Activated T-helper 2 cell treated with anti-CD3 and anti-CD28 coated beads, Interferon-gamma antibody, Interleukin-2, Interleukin-4, amounts not matched to agents 10 μg/mL and 5 μg/mL and 100 μg/mL, durations not matched to agents 14 hours and 24 hours and 36 hours (primary cell): Measurements from ENCODE around the gene TMEM179. TPM values are rescaled to one million over a fixed set of nuclear protein-coding genes. Genes with fewer than 3 reads are reported as not detected.

Experiments
- DNase-seq: peaks from one replicate; pipeline ENCODE4 v3.0.0; 2021; ENCODE audit warnings: low spot score
- H3K27ac Mint-ChIP-seq: one replicate; pipeline ENCODE4 v1.8.0; 2021; ENCODE audit warnings: mixed read lengths
- H3K27me3 Mint-ChIP-seq: one replicate; pipeline ENCODE4 v1.8.0; 2021; ENCODE audit warnings: low read depth, mixed read lengths
- H3K36me3 Mint-ChIP-seq: one replicate; pipeline ENCODE4 v1.8.0; 2021; ENCODE audit warnings: low read depth, mixed read lengths
- H3K4me1 Mint-ChIP-seq: one replicate; pipeline ENCODE4 v1.8.0; 2021; ENCODE audit warnings: low read depth, mixed read lengths
- H3K4me3 Mint-ChIP-seq: one replicate; pipeline ENCODE4 v1.8.0; 2021; ENCODE audit warnings: low read depth, mild to moderate bottlenecking, moderate library complexity, mixed read lengths
- H3K9me3 Mint-ChIP-seq: one replicate; pipeline ENCODE4 v1.8.0; 2021; ENCODE audit warnings: mixed read lengths
- intact Hi-C: fragments of 100-400 bp; cut with micrococcal nuclease; formaldehyde crosslinking; loops from one replicate; pipeline ENCODE4 v1.15.1; 2023
- total RNA-seq: library from RNA; stranded (reverse); gene quantifications from 2 replicates; pipeline ENCODE4 v1.2.3, GENCODE V29; 2022

Gene TMEM179
- total RNA-seq, 1 donor from 2014 or later = 0.30 TPM

DNA sequence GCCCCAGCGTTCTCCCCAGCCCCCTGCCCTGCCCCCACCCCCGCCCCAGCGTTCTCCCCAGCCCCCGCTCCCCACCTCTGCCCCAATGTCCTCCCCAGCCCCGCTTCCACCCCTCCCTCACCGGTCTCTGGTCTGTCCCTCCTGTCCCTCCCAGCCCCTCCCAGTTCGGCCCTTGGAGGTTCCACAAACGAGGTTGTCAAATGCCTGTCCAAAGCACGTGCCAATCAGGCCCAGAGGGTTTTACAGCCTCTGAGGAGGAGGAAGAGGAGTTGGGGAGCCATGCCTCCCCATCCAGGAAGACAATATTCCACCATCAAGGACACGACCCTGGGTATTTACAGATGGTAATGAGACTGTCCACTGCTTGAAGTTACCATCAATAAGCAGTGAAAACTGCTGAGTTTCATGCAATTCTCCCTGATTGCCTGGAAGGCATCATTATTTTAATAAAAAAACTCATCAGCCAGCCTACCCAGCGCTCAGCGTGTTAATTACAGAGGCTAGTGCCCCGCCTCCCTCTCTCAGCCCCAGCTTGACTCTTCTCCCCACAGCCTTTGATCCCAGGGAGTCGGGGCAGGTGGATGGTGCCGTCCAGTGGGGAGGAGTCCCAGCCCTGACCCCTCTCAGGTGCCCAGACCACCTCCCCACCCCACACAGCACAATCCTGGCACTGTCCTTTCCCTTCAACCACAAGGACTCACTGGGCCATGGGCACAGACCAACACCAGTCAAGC lies 55.6 kb downstream of the TMEM179 start:
- Mint-ChIP-seq H3K9me3 (no peaks in the 10 kb centered on the region), H3K4me3 (no peak overlapping the region), H3K36me3 (no peaks in the 10 kb centered on the region), H3K27me3 (no peaks in the 10 kb centered on the region), H3K4me1 (no peaks in the 10 kb centered on the region), H3K27ac (no peak overlapping the region)
- no peak for DNase-seq
- intact Hi-C loops = no loop called here

DNA sequence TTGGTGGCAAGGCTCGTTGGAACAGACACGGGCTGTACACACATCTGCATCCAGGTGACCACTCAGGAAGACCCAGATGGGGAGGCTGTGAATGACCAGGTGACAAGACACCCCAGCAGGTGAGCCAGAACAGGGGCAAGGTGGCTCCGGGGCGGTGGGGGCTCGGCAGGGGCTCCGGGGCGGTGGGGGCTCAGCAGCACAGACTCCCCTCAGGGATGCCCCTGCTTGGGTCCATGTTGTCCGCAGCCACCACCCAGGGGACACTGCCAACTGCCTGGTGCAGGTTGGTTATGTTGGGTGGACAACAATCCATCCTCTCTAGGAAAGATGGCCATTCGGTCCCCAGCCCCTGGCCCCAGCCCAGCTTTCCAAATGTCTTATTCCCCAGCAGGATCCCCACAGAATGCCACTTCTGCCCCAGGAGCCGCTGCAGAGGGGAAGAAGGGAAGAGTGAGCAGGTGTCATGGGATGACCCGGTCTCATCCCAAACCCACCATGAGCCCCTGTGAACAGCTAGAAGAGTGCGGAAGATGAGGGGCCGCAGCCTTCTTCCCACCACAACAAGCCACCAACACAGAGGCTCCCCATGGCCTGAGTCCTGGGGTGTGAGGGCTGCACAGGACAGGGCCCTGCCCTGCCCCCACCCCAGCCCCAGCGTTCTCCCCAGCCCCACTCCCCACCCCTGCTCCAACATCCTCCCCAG lies 56.4 kb downstream of the TMEM179 start:
- Mint-ChIP-seq H3K36me3 (no peaks in the 10 kb centered on the region), H3K9me3 (no peaks in the 10 kb centered on the region), H3K4me3 (no peak overlapping the region), H3K27me3 (no peaks in the 10 kb centered on the region), H3K4me1 (no peaks in the 10 kb centered on the region), H3K27ac (no peak overlapping the region)
- no peak for DNase-seq
- intact Hi-C loops = no loop called here

DNA sequence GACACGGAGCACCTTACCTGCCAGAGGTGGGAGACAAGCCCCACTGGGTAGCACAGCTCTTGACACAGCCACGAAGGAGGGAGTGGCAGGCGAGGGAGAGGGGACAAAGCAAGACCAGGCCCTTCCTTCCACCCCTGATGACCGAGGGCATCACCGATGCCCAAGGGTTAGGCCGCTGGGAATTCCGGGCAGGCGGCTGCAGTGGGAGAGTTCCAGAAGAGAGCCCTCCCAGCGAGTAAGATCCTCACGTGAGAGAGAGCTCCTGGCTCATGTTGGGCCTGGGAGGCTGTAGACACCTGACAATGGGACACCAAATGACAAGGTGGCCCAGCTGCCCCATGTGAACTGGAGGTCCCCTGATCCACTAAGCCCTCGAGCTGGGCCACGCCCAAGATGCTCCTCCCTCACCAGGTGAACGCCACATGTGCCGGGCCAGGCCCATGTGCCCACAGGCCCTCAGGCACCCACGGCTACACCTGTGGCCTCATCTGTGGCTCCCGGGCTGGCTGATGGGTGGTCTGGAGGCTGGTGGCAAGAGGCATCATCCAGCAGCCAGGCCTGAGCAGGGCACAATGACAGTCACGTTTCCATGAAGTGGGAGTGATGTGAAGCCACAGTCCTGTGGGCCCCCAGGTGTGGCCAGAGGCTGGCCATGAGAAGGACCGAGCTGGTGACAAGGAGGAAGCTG lies 57.1 kb downstream of the TMEM179 start:
- no peaks in the 10 kb centered on the region for H3K9me3 Mint-ChIP-seq
- no peak for DNase-seq
- H3K4me3 Mint-ChIP-seq = no peak overlapping the region
- H3K27ac Mint-ChIP-seq = no peak overlapping the region
- no peaks in the 10 kb centered on the region for H3K4me1 Mint-ChIP-seq
- no peaks in the 10 kb centered on the region for H3K36me3 Mint-ChIP-seq
- intact Hi-C loops = no loop called here
- no peaks in the 10 kb centered on the region for H3K27me3 Mint-ChIP-seq

DNA sequence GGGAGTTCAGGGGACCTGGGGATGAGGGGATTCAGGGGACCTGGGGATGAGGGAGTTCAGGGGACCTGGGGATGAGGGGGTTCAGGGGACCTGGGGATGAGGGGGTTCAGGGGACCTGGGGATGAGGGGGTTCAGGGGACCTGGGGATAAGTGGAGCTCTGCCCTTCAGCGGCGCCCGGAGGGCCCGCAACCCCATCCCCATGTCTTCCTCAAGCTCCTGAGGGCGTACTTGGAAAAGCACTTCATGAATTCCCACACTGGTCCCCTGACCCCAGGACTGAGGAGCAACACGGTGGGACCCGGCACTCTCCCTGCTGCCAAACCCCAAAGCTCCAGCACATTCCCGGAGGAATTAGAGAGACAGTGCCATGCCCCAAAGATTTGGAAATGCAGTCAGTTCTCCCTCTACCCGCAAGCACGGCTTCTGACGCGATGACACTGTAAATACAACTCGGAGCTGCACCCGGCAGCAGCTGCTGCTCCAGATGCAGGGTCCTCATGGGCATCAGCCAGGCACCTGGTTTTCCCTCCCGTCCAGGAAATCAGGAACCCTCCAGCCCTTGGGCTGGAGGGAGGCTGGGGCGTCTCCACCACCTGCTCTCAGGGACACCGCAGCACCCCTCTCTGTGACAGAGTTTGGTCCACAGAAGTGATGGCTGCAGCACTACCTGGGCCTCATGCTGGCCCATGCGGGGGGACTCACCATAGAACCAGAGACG lies 57.8 kb downstream of the TMEM179 start:
- Mint-ChIP-seq H3K4me3 (no peak overlapping the region), H3K27ac (no peak overlapping the region), H3K27me3 (no peaks in the 10 kb centered on the region), H3K4me1 (no peaks in the 10 kb centered on the region), H3K9me3 (no peaks in the 10 kb centered on the region), H3K36me3 (no peaks in the 10 kb centered on the region)
- intact Hi-C loops = no loop called here
- no peak for DNase-seq

DNA sequence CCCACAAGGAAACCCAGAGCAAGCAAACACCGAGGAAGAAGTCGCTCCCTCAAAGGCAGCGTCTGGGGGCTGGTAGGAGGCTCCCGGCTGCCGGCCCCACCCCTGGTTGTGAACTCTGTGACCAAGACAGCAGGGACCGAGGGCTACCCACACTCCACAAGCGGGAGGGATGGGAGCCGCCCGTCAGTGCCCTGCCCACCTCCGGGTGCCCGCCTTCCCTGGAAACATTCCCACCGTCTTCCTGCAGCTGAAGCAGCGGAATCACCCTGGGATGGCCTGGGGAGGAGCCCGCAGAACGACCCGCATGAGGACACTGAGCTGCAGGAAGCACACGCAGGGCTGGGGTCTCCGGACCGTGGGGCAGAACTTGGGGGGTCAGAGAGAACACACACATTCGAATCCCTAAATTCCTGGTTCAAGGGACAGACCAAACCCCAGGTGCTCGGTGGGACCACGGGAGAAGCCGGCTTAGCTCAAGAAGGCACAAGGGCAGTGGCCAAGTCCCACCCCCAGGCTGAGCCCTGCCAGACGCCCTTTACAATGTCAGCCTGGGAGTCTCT lies 58.5 kb downstream of the TMEM179 start:
- H3K27me3 Mint-ChIP-seq = no peaks in the 10 kb centered on the region
- intact Hi-C loops = no loop called here

DNA sequence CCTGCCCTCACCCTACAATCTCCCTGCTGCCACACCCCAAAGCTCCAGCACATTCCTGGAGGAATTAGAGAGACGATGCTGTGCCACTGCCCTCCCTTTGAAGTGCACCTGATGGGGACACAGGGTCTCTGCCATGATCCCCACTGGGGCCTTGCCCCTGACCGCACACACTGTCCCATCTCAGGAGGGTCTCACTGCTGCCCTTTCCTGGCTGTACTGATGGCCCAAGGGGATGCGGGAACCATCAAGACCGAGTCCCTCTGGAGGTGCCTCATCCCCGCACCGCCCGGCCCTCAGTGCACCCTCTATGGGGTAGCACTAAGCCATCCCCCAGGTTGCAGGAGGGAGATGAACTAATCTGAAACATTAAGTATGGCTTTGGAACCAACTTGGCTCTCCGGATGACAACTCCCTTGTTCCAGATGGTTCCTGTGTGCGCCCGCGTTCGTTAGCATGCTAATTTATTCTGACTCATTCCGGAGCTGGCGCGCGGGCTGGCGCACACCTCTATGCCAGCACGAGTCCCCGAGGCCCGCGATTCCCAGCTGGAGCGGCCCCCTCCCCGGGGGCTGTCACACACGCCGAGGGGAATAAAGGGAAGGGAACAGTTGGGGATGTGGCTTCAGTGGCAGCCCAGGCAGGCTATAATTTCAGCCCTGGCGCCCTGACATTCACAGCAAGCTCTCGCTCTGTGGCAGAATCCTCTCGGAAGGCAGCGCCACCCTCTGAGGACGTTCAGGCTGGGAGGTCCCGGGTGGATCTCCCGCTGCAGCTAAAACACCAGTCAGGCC lies 59.2 kb downstream of the TMEM179 start:
- Mint-ChIP-seq H3K9me3 (no peaks in the 10 kb centered on the region), H3K36me3 (no peaks in the 10 kb centered on the region), H3K4me3 (no peak overlapping the region), H3K27me3 (no peaks in the 10 kb centered on the region), H3K4me1 (no peaks in the 10 kb centered on the region), H3K27ac (no peak overlapping the region)
- intact Hi-C loops = no loop called here
- DNase-seq = no peak

More for the DNA sequence above, 58.5 kb downstream of the TMEM179 start:
- no peak overlapping the region for H3K27ac Mint-ChIP-seq
- H3K4me1 Mint-ChIP-seq = no peaks in the 10 kb centered on the region
- no peak for DNase-seq
- no peaks in the 10 kb centered on the region for H3K36me3 Mint-ChIP-seq
- H3K9me3 Mint-ChIP-seq = no peaks in the 10 kb centered on the region
- no peak overlapping the region for H3K4me3 Mint-ChIP-seq

DNA sequence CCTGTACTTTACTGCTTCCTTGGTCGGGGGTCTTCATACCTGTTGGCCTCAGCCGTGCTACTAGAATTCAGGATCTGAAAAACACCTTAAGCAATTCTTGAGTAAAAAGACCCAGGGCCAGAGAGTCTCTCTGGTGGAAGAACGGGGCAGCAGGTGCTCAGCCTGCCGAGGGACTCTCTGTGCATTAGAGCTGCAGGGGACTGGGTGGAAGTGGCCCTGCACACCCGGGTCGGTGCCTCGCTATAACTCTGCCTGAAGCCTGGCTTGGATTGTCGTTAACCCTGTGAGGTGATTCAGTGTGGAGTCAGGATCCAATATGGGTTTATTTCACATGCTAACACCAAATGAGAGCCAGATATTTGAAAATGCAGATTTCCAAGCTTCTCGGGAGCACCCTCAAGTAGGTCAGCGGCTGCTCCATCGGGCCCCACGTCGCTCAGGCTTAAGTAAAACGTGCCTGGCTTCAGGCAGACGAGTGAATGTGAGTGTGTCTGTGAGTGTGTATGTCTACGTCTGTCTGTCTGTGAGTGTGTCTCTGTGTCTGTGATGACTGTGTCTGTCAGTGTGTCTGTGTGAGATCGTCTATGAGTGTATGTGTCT lies 60.1 kb downstream of the TMEM179 start:
- no peaks in the 10 kb centered on the region for H3K9me3 Mint-ChIP-seq
- no peak overlapping the region for H3K27ac Mint-ChIP-seq
- DNase-seq = no peak
- no peaks in the 10 kb centered on the region for H3K4me1 Mint-ChIP-seq
- H3K27me3 Mint-ChIP-seq = no peaks in the 10 kb centered on the region
- no peak overlapping the region for H3K4me3 Mint-ChIP-seq
- intact Hi-C loops = no loop called here
- no peaks in the 10 kb centered on the region for H3K36me3 Mint-ChIP-seq

DNA sequence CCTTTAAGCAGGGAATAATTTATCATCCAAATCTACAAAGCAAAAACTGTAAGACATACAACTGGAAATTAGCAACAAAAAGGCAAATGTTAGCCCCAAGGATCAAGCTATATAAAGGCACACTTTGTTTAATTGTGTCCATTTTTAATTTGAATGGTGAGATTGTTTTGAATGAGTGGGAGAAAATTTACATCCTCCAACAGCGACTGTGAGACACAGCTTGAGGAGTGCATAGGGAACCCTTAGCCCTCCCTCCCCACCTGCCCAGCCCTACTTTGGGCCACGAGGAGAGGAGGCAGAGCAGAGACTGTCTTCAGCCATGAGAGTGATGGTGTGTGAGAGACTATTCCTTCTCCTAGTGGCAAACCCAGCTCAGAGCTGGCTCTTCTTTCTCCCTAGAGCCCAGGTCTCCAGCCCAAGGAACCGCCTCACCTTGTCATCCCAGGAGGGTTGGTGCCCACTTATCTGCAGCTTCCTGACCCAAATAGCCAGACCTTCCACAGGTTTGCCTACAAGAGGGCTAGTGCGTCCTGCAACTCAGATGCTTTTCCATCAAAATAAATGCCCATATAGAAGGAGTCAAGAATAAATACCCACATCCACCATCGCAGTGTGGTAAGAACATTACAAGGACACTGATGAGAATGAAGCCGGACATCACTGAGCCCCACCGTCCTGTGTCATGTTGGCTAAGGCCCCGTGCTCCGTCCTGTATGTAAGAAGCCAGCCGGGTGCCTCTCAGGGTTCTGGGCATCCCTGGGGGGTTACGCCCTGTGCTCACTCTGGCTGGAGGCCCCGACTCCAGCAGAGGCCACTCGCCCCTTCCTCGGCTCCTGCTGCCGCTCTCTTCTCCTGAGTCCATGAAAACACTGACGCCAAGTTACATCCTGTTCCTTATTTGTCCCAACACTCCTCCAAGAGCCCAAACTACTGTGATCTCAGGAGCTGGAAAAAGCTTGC lies 61.4 kb downstream of the TMEM179 start:
- Mint-ChIP-seq H3K4me3 (no peak overlapping the region), H3K36me3 (no peaks in the 10 kb centered on the region), H3K4me1 (no peaks in the 10 kb centered on the region), H3K27me3 (no peaks in the 10 kb centered on the region), H3K27ac (no peak overlapping the region), H3K9me3 (no peaks in the 10 kb centered on the region)
- no peak for DNase-seq
- intact Hi-C loops = no loop called here

DNA sequence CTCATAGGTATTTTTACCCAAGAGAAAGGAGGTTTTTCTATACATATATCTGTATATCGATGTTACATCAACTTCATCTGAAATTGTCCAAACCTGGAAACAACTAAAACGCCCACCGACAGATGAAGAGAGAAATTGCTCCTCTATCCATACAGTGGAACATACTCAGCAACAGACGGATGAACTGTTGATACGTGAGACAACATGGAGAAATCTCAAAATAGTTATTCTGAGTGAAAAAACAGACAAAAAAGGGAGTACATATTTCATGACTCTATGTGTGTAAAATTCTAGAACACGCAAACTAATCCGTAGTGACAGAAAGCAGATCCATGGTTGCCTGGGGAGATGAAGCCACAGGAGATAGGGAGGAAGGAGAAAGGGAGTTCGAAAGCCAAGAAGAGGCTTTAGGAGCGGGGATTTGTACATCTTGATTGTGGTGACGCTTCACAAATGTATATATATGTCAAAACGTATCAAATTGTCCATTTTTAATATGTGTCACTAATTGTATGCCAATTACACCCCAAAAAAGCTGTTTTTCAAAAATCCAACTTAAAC lies 62.6 kb downstream of the TMEM179 start:
- intact Hi-C loops = no loop called here

More for the DNA sequence above, 62.6 kb downstream of the TMEM179 start:
- H3K36me3 Mint-ChIP-seq = no peaks in the 10 kb centered on the region
- no peak overlapping the region for H3K4me3 Mint-ChIP-seq
- no peak overlapping the region for H3K27ac Mint-ChIP-seq
- no peaks in the 10 kb centered on the region for H3K27me3 Mint-ChIP-seq
- DNase-seq = no peak
- H3K4me1 Mint-ChIP-seq = no peaks in the 10 kb centered on the region
- H3K9me3 Mint-ChIP-seq = no peaks in the 10 kb centered on the region
